Erythroblast (primary cell): ENCODE results near the gene RIC8B.

Experiments
- GATA1 ChIP-seq: IDR thresholded peaks from 2 replicates; pipeline ENCODE4 v1.6.1; 2011; ENCODE audit warnings: low read depth, mild to moderate bottlenecking, control low read depth, low read length, moderate library complexity
- POLR2A ChIP-seq: IDR thresholded peaks from 2 replicates; pipeline ENCODE4 v1.6.1; 2011; ENCODE audit warnings: mild to moderate bottlenecking, low read length

DNA sequence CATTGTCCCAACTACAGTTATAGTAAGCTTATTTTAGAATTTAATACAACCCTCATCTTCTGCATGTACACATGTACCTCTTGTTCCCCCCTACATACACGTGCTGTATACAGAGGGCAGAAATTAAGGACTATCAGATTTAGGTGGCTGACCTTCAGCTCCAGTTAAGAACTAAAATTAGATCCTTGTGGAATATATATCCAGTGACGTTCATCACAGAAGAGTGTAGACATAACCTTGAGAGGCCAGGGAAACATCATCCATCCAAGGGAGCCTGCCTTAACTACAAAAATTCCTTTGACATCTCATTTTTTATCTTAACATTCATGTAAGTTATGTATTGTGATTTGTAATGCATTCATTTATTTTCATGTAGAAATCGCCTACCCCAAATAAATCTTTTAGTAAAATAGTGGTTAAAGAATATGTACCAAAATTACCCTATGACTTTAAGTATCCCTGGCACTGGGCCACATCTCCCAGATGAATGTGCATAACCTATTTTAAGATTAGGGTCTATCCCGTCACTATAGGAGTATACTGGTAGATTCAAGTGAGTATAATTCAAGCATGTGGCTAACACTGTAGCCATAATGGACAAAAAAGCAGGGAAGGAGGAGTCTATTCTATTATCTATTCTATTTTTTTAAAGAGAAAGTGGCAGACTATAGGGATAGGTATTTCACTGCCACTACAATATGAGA is 27.5 kb downstream of the RIC8B start:
- TF ChIP-seq POLR2A (no peak), GATA1 (no peak)
